B cell (primary cell): ENCODE measurements around the gene NXNL2. TPM values are rescaled to one million over a fixed set of nuclear protein-coding genes. Genes with fewer than 3 reads are reported as not detected.

Experiments used
- ATAC-seq: fragments of 200-7000 bp; cut with Tn5 transposase; one replicate; pipeline ENCODE4 v1.10.0; 2021; ENCODE audit warnings: low read depth, mild to moderate bottlenecking, moderate number of reproducible peaks, moderate library complexity
- CTCF ChIA-PET: fragments of 350-600 bp; sonication (Branson Sonifier 250); formaldehyde crosslinking; loops from one replicate; lab custom pipeline; 2021; ENCODE audit warnings: antibody characterized with exemption, inconsistent platforms; lab: Charles Lee
- POLR2A ChIA-PET: fragments of 350-600 bp; sonication (Branson Sonifier 250); formaldehyde crosslinking; loops from one replicate; lab custom pipeline; 2021; ENCODE audit warnings: antibody characterized with exemption; lab: Charles Lee
- DNase-seq: peaks from one replicate; pipeline ENCODE4 v3.0.0; 2013
- H2AFZ ChIP-seq: 2 replicates; pipeline ENCODE4 v1.6.1; 2012; ENCODE audit warnings: mild to moderate bottlenecking, low read depth, low read length; ENCODE audit not compliant: insufficient read depth, poor library complexity, severe bottlenecking
- H3K27ac ChIP-seq, 2 donors: 1 replicate in 1 of 2; 2 replicates in 1 of 2; pipeline ENCODE4 v1.5.1; 2012 to 2013; ENCODE audit warnings: low read length in 2 of 2, mild to moderate bottlenecking in 2 of 2, moderate library complexity in 1 of 2
- H3K27me3 ChIP-seq, 4 experiments: fragments of 200-600 bp in 1 of 4; sonication (generic) in 1 of 4; replicated peaks in 1 of 4; 1 replicate in 2 of 4; 2 replicates in 2 of 4; pipeline versions ENCODE4 v1.6.1 to v1.7.0; 2013 to 2016; ENCODE audit warnings: low read length in 3 of 4, mild to moderate bottlenecking in 2 of 4, mixed read lengths in 1 of 4, moderate library complexity in 1 of 4; ENCODE audit not compliant: insufficient read depth in 4 of 4, control insufficient read depth in 3 of 4; ENCODE audit errors: control extremely low read depth in 1 of 4
- H3K36me3 ChIP-seq, 2 experiments: replicated peaks in 1 of 2; 1 replicate in 1 of 2; 2 replicates in 1 of 2; pipeline versions ENCODE4 v1.6.1 to v1.7.1; 2013; ENCODE audit warnings: low read length in 1 of 2; ENCODE audit not compliant: insufficient read depth in 2 of 2, control insufficient read depth in 1 of 2; ENCODE audit errors: control extremely low read depth in 1 of 2, extremely low read depth in 1 of 2
- H3K4me1 ChIP-seq, 2 donors: fragments of 200-600 bp in 1 of 2; sonication (generic) in 1 of 2; 1 replicate in 1 of 2; 2 replicates in 1 of 2; pipeline versions ENCODE4 v1.5.1 to v1.6.1; 2013 to 2017; ENCODE audit warnings: low read length in 2 of 2; ENCODE audit not compliant: control insufficient read depth in 2 of 2, insufficient read depth in 2 of 2
- H3K4me2 ChIP-seq: replicated peaks from 2 replicates; pipeline ENCODE3; 2012; ENCODE audit warnings: mild to moderate bottlenecking, low read depth, low read length; ENCODE audit not compliant: poor library complexity, severe bottlenecking
- H3K4me3 ChIP-seq, 5 experiments: fragments of 200-600 bp in 1 of 5; sonication (generic) in 1 of 5; 1 replicate in 3 of 5; 2 replicates in 2 of 5; pipeline versions ENCODE4 v1.5.1 to v1.7.0; 2011 to 2016; ENCODE audit warnings: low read length in 4 of 5, mild to moderate bottlenecking in 4 of 5, low read depth in 2 of 5, control low read depth in 1 of 5, moderate library complexity in 1 of 5; ENCODE audit not compliant: insufficient read depth in 1 of 5; ENCODE audit errors: control extremely low read depth in 1 of 5, extremely low read depth in 1 of 5
- H3K79me2 ChIP-seq: fragments of 200-600 bp; sonication (generic); one replicate; pipeline ENCODE4 v1.6.0; 2016; ENCODE audit warnings: low read length; ENCODE audit not compliant: control insufficient read depth, insufficient read depth
- H3K9ac ChIP-seq: fragments of 200-600 bp; sonication (generic); 2 replicates; pipeline ENCODE4 v1.6.1; 2017; ENCODE audit warnings: mild to moderate bottlenecking, low read length, moderate library complexity
- H3K9me3 ChIP-seq, 3 donors: one replicate each; pipeline versions ENCODE4 v1.6.1 to v1.7.1; 2013; ENCODE audit warnings: low read length in 2 of 3; ENCODE audit not compliant: control insufficient read depth in 2 of 3, insufficient read depth in 1 of 3; ENCODE audit errors: control extremely low read depth in 1 of 3
- H4K20me1 ChIP-seq: 2 replicates; pipeline ENCODE4 v1.6.0; 2012; ENCODE audit warnings: mild to moderate bottlenecking, low read length; ENCODE audit not compliant: insufficient read depth, control insufficient read depth, poor library complexity, severe bottlenecking
- H3K27ac Mint-ChIP-seq: one replicate; pipeline ENCODE4 v1.8.0; 2021; ENCODE audit warnings: mixed read lengths
- H3K27me3 Mint-ChIP-seq: one replicate; pipeline ENCODE4 v1.8.0; 2021; ENCODE audit warnings: mixed read lengths
- H3K4me1 Mint-ChIP-seq: one replicate; pipeline ENCODE4 v1.8.0; 2021; ENCODE audit warnings: mixed read lengths
- H3K4me3 Mint-ChIP-seq: one replicate; pipeline ENCODE4 v1.8.0; 2021; ENCODE audit warnings: mixed read lengths
- H3K9me3 Mint-ChIP-seq: one replicate; pipeline ENCODE4 v1.8.0; 2022; ENCODE audit warnings: mixed read lengths; ENCODE audit not compliant: insufficient read depth
- CTCF ChIP-seq: fragments of 200-600 bp; IDR thresholded peaks from one replicate; pipeline ENCODE4 v1.8.0; 2022; ENCODE audit warnings: antibody characterized with exemption, mild to moderate bottlenecking
- EZH2 ChIP-seq: IDR thresholded peaks from 2 replicates; pipeline ENCODE4 v1.6.1; 2012; ENCODE audit warnings: borderline replicate concordance, low read depth, mild to moderate bottlenecking, moderate library complexity, low read length; ENCODE audit not compliant: insufficient read depth, poor library complexity, severe bottlenecking
- WGBS: methylation state at CpG from one replicate; pipeline ENCODE4 v1.1.5; 2013; ENCODE audit warnings: missing lambda C conversion rate; ENCODE audit not compliant: insufficient coverage; 5-methylcytosine and 5-hydroxymethylcytosine counted together
- intact Hi-C: fragments of 100-400 bp; cut with micrococcal nuclease; formaldehyde crosslinking; loops from one replicate; pipeline ENCODE4 v1.10.0; 2022
- polyA plus RNA-seq: library from polyadenylated mRNA; depleted of rRNA; stranded (reverse); fragments of >200 nt; gene quantifications from 2 replicates; pipeline ENCODE4 v1.2.3, GENCODE V29; 2012
- total RNA-seq, 2 donors: library from RNA; stranded (reverse); fragments of 120-200 nt in 1 of 2; gene quantifications; 1 replicate in 1 of 2; 2 replicates in 1 of 2; pipeline versions ENCODE4 v1.2.3 to v1.2.4, GENCODE V29; 2013 to 2022

The NXNL2 gene
- total and polyA plus RNA-seq, 2 donors (not counting 1 experiment from before 2014, with no cell fraction given) = not detected

GRCh38 chr9:88583901-88584596, 49.1 kb downstream of the NXNL2 start:
- H3K27me3 ChIP-seq = no peaks in the 10 kb centered on the region
- no peaks in the 10 kb centered on the region for H3K79me2 ChIP-seq
- DNase-seq = no peak
- no peak for ATAC-seq
- Mint-ChIP-seq H3K27me3 (peaks cover 7% of the 10 kb centered on the region), H3K9me3 (peaks cover 6% of the 10 kb centered on the region), H3K4me3 (no peak overlapping the region), H3K4me1 (peaks cover 10% of the 10 kb centered on the region), H3K27ac (no peak overlapping the region)
- H4K20me1 ChIP-seq = no peaks in the 10 kb centered on the region
- CTCF ChIA-PET = interaction anchor here (1.3 to 2.0 kb wide), 2 partner anchors 9 to 13 kb away, joined by 3 to 5 read pairs; no protein-coding TSS in a partner anchor
- H2AFZ ChIP-seq = peak overlapping the region; percentile 27
- POLR2A ChIA-PET = no interaction called here
- no peaks in the 10 kb centered on the region for H3K36me3 ChIP-seq
- 48% methylated on average over 6 of the region's 8 CpGs for WGBS
- no peak overlapping the region for H3K27ac ChIP-seq
- H3K9me3 ChIP-seq = no peaks in the 10 kb centered on the region
- no peak overlapping the region for H3K4me2 ChIP-seq
- H3K9ac ChIP-seq = no peak overlapping the region
- TF ChIP-seq CTCF (no peak), EZH2 (no peak)
- no peak overlapping the region for H3K4me3 ChIP-seq
- intact Hi-C loops = no loop called here
- peaks cover 5 to 10% of the 10 kb centered on the region in 2 donors for H3K4me1 ChIP-seq

GRCh38 chr9:88585426-88585825, 50.4 kb downstream of the NXNL2 start:
- DNase-seq (no peak), ATAC-seq (no peak)
- ChIA-PET POLR2A (no interaction called here), CTCF (no interaction called here)
- Histone ChIP-seq H3K4me3 (no peak overlapping the region), H3K4me2 (no peak overlapping the region), H3K27ac (no peak overlapping the region), H2AFZ (no peak overlapping the region), H3K4me1 (peaks cover 5 to 10% of the 10 kb centered on the region in 2 donors), H3K79me2 (no peaks in the 10 kb centered on the region), H3K36me3 (no peaks in the 10 kb centered on the region), H3K27me3 (no peaks in the 10 kb centered on the region), H3K9me3 (no peaks in the 10 kb centered on the region), H4K20me1 (no peaks in the 10 kb centered on the region), H3K9ac (no peak overlapping the region)
- Mint-ChIP-seq H3K9me3 (peaks cover 6% of the 10 kb centered on the region), H3K4me1 (peaks cover 10% of the 10 kb centered on the region), H3K27me3 (peaks cover 7% of the 10 kb centered on the region), H3K27ac (no peak overlapping the region), H3K4me3 (no peak overlapping the region)
- intact Hi-C loops = no loop called here
- TF ChIP-seq CTCF = no peak
- no peak for TF ChIP-seq EZH2
- WGBS = 100% methylated on average over 1 of the region's 1 CpG
